PC-9 (cell line): ENCODE results near the gene LGR6. TPM values are rescaled to one million over a fixed set of nuclear protein-coding genes. Genes with fewer than 3 reads are reported as not detected.

Source experiments
- BruUV-seq: library from RNA; stranded (reverse); fragments of 400-500 nt; replicated peaks from 2 replicates; lab custom pipeline; 2021; lab: Mats Ljungman, UMichigan
- CTCF ChIA-PET: fragments of 300-600 bp; sonication (Branson Sonifier 250); formaldehyde crosslinking; loops from one replicate; lab custom pipeline; 2022; ENCODE audit warnings: antibody characterized with exemption; lab: Charles Lee
- POLR2A ChIA-PET: fragments of 300-600 bp; sonication (Branson Sonifier 250); formaldehyde crosslinking; loops from one replicate; lab custom pipeline; 2022; ENCODE audit warnings: antibody characterized with exemption; ENCODE audit not compliant: unreplicated experiment; lab: Charles Lee
- DNase-seq, 2 experiments: peaks; one replicate each; pipeline versions ENCODE4 v3.0.0 to v3.0.0-alpha.2; 2015 to 2022; ENCODE audit warnings: mixed read lengths in 1 of 2
- H2AFZ ChIP-seq: fragments of 200-600 bp; sonication (generic); 2 replicates; pipeline ENCODE4 v1.8.1; 2017; ENCODE audit warnings: antibody characterized with exemption
- H3F3A ChIP-seq: fragments of 200-600 bp; sonication (generic); 2 replicates; pipeline ENCODE4 v1.8.1; 2017; ENCODE audit warnings: antibody characterized with exemption, mild to moderate bottlenecking, low read depth; ENCODE audit not compliant: insufficient read depth
- H3K27ac ChIP-seq: fragments of 200-600 bp; sonication (generic); 2 replicates; pipeline ENCODE4 v1.6.1; 2016; ENCODE audit warnings: mixed run types
- H3K27me3 ChIP-seq: fragments of 200-600 bp; sonication (generic); 2 replicates; pipeline ENCODE4 v1.6.1; 2016; ENCODE audit warnings: low read depth, mixed run types; ENCODE audit not compliant: insufficient read depth
- H3K36me3 ChIP-seq: fragments of 200-600 bp; sonication (generic); 2 replicates; pipeline ENCODE4 v1.6.1; 2016; ENCODE audit warnings: low read depth, mixed run types
- H3K4me1 ChIP-seq: fragments of 200-600 bp; sonication (generic); replicated peaks from 2 replicates; pipeline ENCODE4 v1.6.1; 2016; ENCODE audit warnings: mixed run types; ENCODE audit not compliant: insufficient read depth
- H3K4me2 ChIP-seq: fragments of 200-600 bp; sonication (generic); 2 replicates; pipeline ENCODE4 v1.6.1; 2017; ENCODE audit warnings: mixed run types
- H3K4me3 ChIP-seq: fragments of 200-600 bp; sonication (generic); 2 replicates; pipeline ENCODE4 v1.6.1; 2016; ENCODE audit warnings: mixed run types
- H3K79me2 ChIP-seq: fragments of 200-600 bp; sonication (generic); 2 replicates; pipeline ENCODE4 v1.6.1; 2017; ENCODE audit warnings: low read depth, mixed run types
- H3K9me2 ChIP-seq: fragments of 200-600 bp; sonication (generic); 2 replicates; pipeline ENCODE4 v1.8.1; 2017; ENCODE audit warnings: mild to moderate bottlenecking; ENCODE audit not compliant: insufficient read depth
- H3K9me3 ChIP-seq: fragments of 200-600 bp; sonication (generic); 2 replicates; pipeline ENCODE4 v1.8.1; 2016; ENCODE audit warnings: low read depth; ENCODE audit not compliant: insufficient read depth
- H4K20me1 ChIP-seq: fragments of 200-600 bp; sonication (generic); 2 replicates; pipeline ENCODE4 v1.8.1; 2017; ENCODE audit not compliant: insufficient read depth
- CTCF ChIP-seq: fragments of 200-600 bp; sonication (generic); conservative IDR thresholded peaks from 2 replicates; pipeline ENCODE4 v1.6.1; 2017; ENCODE audit warnings: mixed run types, antibody characterized with exemption, mild to moderate bottlenecking, moderate library complexity
- EZH2 ChIP-seq: fragments of 200-600 bp; sonication (generic); IDR thresholded peaks from 2 replicates; pipeline ENCODE4 v1.8.0; 2017; ENCODE audit warnings: antibody characterized with exemption, low read depth
- intact Hi-C: fragments of 100-400 bp; cut with micrococcal nuclease; formaldehyde crosslinking; loops from one replicate; pipeline ENCODE4 v1.10.0; 2022; ENCODE audit not compliant: unreplicated experiment
- total RNA-seq: library from RNA; stranded (reverse); gene quantifications from 2 replicates; pipeline ENCODE4 v1.2.3, GENCODE V29; 2021

LGR6 gene
- total RNA-seq, 1 experiment from 2014 or later, result 5.6 TPM

GRCh38 chr1:202192770-202193613 lies 607 bp upstream of the LGR6 start:
- no peak overlapping the region for H3K4me3 ChIP-seq

GRCh38 chr1:202194328-202194648 lies 689 bp downstream of the LGR6 start:
- ChIA-PET CTCF (interaction anchor here (0.7 to 1.9 kb wide), 4 partner anchors 42 to 148 kb away, joined by 3 to 8 read pairs (median 4); partner anchors contain the start of gene UBE2T), POLR2A (no interaction called here)
- no peaks in the 10 kb centered on the region for H4K20me1 ChIP-seq
- H3K4me3 ChIP-seq, result no peak overlapping the region
- intact Hi-C loops, result no loop called here
- TF ChIP-seq EZH2, result no peak
- TF ChIP-seq CTCF, result no peak
- no TSS peak for BruUV-seq
- H3K27me3 ChIP-seq, result peaks cover 7% of the 10 kb centered on the region; the same call in 1 of the 2 replicates
- no peaks in the 10 kb centered on the region for H3K79me2 ChIP-seq
- no peaks in the 10 kb centered on the region for H3K9me3 ChIP-seq
- H3K4me2 ChIP-seq, result no peak overlapping the region
- DNase-seq, result no peak
- no peak overlapping the region for H2AFZ ChIP-seq
- no peaks in the 10 kb centered on the region for H3F3A ChIP-seq
- H3K9me2 ChIP-seq, result no peaks in the 10 kb centered on the region
- no peak overlapping the region for H3K27ac ChIP-seq
- H3K36me3 ChIP-seq, result no peaks in the 10 kb centered on the region
- peaks cover 18% of the 10 kb centered on the region for H3K4me1 ChIP-seq

More at GRCh38 chr1:202192770-202193613, 607 bp upstream of the LGR6 start:
- ChIA-PET POLR2A (interaction anchor here (0.5 to 0.6 kb wide), 3 partner anchors 13 to 93 kb away, joined by 3 to 5 read pairs (median 3); no protein-coding TSS in a partner anchor), CTCF (interaction anchor here (0.6 to 1.9 kb wide), 11 partner anchors 22 to 526 kb away, joined by 3 to 15 read pairs (median 4); partner anchors contain the start of gene PPP1R12B)
- no TSS peak for BruUV-seq
- Histone ChIP-seq H3K9me2 (no peaks in the 10 kb centered on the region), H3K4me1 (peaks cover 5% of the 10 kb centered on the region), H3K4me2 (0 out of 2 replicates have a peak overlapping the region, but pooled peaks have one; percentile 30), H3F3A (no peaks in the 10 kb centered on the region), H3K27ac (no peak overlapping the region), H3K9me3 (no peaks in the 10 kb centered on the region), H2AFZ (no peak overlapping the region), H3K79me2 (no peaks in the 10 kb centered on the region), H4K20me1 (no peaks in the 10 kb centered on the region), H3K27me3 (peaks cover 7% of the 10 kb centered on the region; the same call in 1 of the 2 replicates), H3K36me3 (no peaks in the 10 kb centered on the region)
- intact Hi-C loops, result loop anchor here (1.0 kb wide), 2 partner anchors 43 to 122 kb away; no protein-coding TSS in a partner anchor
- TF ChIP-seq EZH2, result no peak
- TF ChIP-seq CTCF, result peak; percentile 92
- DNase-seq, result peak; percentile 41 to 71

DNA sequence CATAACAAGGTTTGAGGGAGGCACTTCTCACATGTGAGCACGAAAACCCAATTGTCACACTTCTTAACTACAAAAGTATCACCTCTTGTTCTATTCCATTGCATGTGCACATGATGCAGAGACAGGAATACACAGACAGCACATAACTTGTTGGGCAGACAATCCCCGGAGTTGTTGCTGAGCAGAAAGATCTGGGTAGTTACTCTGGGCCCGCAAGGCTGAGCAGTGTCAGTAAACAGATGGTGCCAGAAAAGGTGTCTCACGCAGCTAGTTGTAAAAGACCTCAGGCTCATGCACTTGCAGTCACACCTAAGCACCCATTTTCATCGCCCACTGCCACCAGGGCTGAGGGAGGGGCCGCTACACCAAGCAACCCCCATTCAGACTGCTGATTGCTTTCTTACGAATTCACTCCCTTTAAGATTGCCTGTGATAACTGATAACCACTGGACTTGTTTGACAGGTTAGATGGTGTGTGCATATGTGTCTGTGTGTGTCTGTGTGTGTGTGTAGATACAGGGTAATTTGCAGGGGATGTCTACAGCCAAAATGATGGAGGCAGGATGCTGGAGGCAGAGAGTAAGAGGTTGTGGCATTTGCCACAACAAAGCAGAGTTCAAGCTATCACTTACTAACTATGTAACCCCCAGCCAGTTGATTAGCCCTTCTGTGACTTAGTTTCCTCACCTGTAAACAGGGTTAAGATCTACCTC lies 4.2 kb downstream of the LGR6 start:
- CTCF ChIA-PET, result no interaction called here
- Histone ChIP-seq H3K27me3 (peaks cover 7% of the 10 kb centered on the region; the same call in 1 of the 2 replicates), H4K20me1 (no peaks in the 10 kb centered on the region), H3K4me3 (no peak overlapping the region), H3K79me2 (no peaks in the 10 kb centered on the region), H3K9me3 (no peaks in the 10 kb centered on the region), H3K4me1 (peaks cover 43% of the 10 kb centered on the region), H3K4me2 (0 out of 2 replicates have a peak overlapping the region, but pooled peaks have one; percentile 78), H3K9me2 (no peaks in the 10 kb centered on the region), H3K36me3 (no peaks in the 10 kb centered on the region), H2AFZ (no peak overlapping the region), H3K27ac (no peak overlapping the region), H3F3A (peaks cover 28% of the 10 kb centered on the region)
- TF ChIP-seq EZH2, result no peak
- TF ChIP-seq CTCF, result no peak
- peak in 1 of 2 experiments; percentile 23 for DNase-seq
- POLR2A ChIA-PET, result no interaction called here
- BruUV-seq, result no TSS peak
- intact Hi-C loops, result no loop called here
